ENCODE results near the gene SIK3. TPM values are rescaled to one million over a fixed set of nuclear protein-coding genes. Genes with fewer than 3 reads are reported as not detected.

SIK3 gene
- total RNA-seq, 1 donor from 2014 or later, result 29.4 TPM

DNA sequence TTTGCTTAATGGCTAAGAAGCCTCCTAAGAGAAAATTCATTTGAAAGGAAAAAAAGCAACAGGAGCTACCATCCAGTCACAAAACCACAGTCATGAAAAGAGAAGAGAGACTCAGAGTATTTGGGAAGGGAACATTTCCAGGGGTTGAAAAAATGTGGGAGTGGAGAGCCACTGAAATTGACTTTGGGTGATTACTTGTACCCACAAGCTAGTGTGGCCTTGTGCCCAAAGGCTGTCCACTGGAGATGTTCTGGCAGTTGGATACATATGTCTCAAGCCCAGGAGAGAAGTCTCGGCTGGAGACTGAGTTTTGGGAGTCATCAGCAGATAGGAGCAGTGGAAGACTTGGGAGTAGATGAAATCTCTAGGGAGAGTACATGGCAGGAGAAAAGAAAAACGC lies 303.4 kb downstream of the SIK3 start:
- H3K9me3 Mint-ChIP-seq (ENCODE audit: unreplicated experiment), result no peaks in the 10 kb centered on the region
- peaks cover 6% of the 10 kb centered on the region for H3K27me3 Mint-ChIP-seq (ENCODE audit: unreplicated experiment)
- DNase-seq (ENCODE audit: low spot score), result no peak
- H3K27ac Mint-ChIP-seq (ENCODE audit: unreplicated experiment), result no peak overlapping the region
- H3K36me3 Mint-ChIP-seq (ENCODE audit: low read depth, unreplicated experiment), result no peaks in the 10 kb centered on the region
- no peak for TF ChIP-seq CTCF (IDR thresholded peaks at IDR 0.05; ENCODE audit: unreplicated experiment)
- H3K4me3 Mint-ChIP-seq (ENCODE audit: unreplicated experiment), result no peak overlapping the region
- H3K4me1 Mint-ChIP-seq (ENCODE audit: unreplicated experiment), result no peaks in the 10 kb centered on the region

GRCh38 chr11:116793772-116794097 lies 304.5 kb downstream of the SIK3 start:
- Mint-ChIP-seq H3K27me3 (ENCODE audit: unreplicated experiment) (peaks cover 6% of the 10 kb centered on the region), H3K36me3 (ENCODE audit: low read depth, unreplicated experiment) (no peaks in the 10 kb centered on the region), H3K27ac (ENCODE audit: unreplicated experiment) (no peak overlapping the region), H3K9me3 (ENCODE audit: unreplicated experiment) (no peaks in the 10 kb centered on the region), H3K4me1 (ENCODE audit: unreplicated experiment) (no peaks in the 10 kb centered on the region), H3K4me3 (ENCODE audit: unreplicated experiment) (no peak overlapping the region)
- TF ChIP-seq CTCF (IDR thresholded peaks at IDR 0.05; ENCODE audit: unreplicated experiment), result no peak
- DNase-seq (ENCODE audit: low spot score), result no peak

Other genes starting within 250 kb of the SIK3 start
- gene PAFAH1B2, start 45.9 kb upstream of the SIK3 start, total RNA-seq (ENCODE audit: unreplicated experiment), result 87.4 TPM
- gene SIDT2, start 80.3 kb upstream of the SIK3 start, total RNA-seq (ENCODE audit: unreplicated experiment), result 41.3 TPM
- 25.4 TPM for gene TAGLN, start 100.9 kb upstream of the SIK3 start, total RNA-seq (ENCODE audit: unreplicated experiment)
- 93.6 TPM for gene PCSK7, start 133.6 kb upstream of the SIK3 start, total RNA-seq (ENCODE audit: unreplicated experiment)
- 37.1 TPM for gene RNF214, start 134.2 kb upstream of the SIK3 start, total RNA-seq (ENCODE audit: unreplicated experiment)
- 10.2 TPM for gene BACE1-AS, start 192.9 kb upstream of the SIK3 start, total RNA-seq (ENCODE audit: unreplicated experiment)
- 28.4 TPM for gene BACE1, start 217.8 kb upstream of the SIK3 start, total RNA-seq (ENCODE audit: unreplicated experiment)
- 28.6 TPM for gene CEP164, start 229.4 kb upstream of the SIK3 start, total RNA-seq (ENCODE audit: unreplicated experiment)